ENCODE measurements around the gene AHRR. TPM values are rescaled to one million over a fixed set of nuclear protein-coding genes. Genes with fewer than 3 reads are reported as not detected.

Gene AHRR
- total RNA-seq, 1 donor from 2014 or later, result 2.0 TPM

DNA sequence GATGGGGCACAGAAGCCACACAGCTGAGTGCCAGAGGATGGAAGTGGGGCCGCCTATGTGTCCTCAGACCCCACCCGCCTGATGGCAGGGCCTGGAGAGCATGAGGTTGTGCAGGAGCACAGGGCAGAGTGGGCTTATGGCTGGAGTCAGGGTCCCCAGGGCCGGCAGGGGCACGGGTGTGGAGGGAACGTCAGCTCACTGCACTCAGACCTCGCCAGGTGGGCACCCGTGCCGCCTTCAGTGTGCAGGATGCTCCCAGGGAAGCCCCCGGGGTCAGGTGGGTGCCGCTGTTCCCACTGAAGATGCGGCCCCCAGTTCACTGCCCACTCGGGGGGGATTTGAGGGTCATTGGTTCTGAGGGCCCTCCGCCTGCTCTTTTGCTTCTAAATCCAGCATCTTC is 156.4 kb downstream of the AHRR start:
- DNase-seq, result no peak
- no peaks in the 10 kb centered on the region for H3K36me3 Mint-ChIP-seq (ENCODE audit: unreplicated experiment)
- H3K9me3 Mint-ChIP-seq (ENCODE audit: unreplicated experiment), result no peaks in the 10 kb centered on the region
- H3K4me1 Mint-ChIP-seq (ENCODE audit: low read depth, unreplicated experiment), result no peaks in the 10 kb centered on the region
- no peak overlapping the region for H3K27ac Mint-ChIP-seq (ENCODE audit: unreplicated experiment)
- H3K4me3 Mint-ChIP-seq (ENCODE audit: unreplicated experiment), result no peak overlapping the region
- H3K27me3 Mint-ChIP-seq (ENCODE audit: unreplicated experiment), result peaks cover 12% of the 10 kb centered on the region
- TF ChIP-seq, protein P1, sequence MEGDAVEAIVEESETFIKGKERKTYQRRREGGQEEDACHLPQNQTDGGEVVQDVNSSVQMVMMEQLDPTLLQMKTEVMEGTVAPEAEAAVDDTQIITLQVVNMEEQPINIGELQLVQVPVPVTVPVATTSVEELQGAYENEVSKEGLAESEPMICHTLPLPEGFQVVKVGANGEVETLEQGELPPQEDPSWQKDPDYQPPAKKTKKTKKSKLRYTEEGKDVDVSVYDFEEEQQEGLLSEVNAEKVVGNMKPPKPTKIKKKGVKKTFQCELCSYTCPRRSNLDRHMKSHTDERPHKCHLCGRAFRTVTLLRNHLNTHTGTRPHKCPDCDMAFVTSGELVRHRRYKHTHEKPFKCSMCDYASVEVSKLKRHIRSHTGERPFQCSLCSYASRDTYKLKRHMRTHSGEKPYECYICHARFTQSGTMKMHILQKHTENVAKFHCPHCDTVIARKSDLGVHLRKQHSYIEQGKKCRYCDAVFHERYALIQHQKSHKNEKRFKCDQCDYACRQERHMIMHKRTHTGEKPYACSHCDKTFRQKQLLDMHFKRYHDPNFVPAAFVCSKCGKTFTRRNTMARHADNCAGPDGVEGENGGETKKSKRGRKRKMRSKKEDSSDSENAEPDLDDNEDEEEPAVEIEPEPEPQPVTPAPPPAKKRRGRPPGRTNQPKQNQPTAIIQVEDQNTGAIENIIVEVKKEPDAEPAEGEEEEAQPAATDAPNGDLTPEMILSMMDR (IDR thresholded peaks at IDR 0.05; ENCODE audit: partially characterized antibody, unreplicated experiment), result no peak

DNA sequence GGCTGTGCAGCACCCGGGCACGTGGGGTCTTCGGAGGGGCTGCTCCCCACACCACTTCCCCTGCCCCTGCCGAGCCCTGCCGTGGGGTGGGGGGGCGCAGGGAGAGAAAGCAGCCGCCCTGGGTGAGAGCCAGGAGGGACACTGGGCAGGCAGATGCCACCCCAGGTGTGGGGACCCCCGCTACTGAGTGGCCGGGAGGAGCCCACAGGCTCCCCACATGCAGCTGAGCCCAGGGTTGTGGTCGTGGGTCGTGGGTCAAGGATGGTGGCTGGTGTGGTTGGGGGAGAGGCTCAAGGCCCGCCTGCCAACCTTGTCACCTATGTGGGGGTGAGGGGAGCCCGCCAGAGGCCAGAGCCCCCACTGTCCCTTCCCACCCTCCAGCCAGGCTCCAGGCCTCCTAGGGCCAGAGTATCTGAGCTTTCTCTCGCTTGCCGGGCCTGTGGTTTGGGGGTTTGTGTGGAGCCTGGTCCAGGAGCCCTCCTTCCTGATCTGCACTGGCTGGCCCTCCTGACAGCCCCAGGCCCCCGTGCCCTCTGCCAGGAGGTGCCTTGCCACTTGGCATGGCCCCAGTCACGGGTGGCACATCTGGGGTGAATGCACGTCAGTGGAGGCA is 157.0 kb downstream of the AHRR start:
- H3K4me3 Mint-ChIP-seq (ENCODE audit: unreplicated experiment), result no peak overlapping the region
- no peaks in the 10 kb centered on the region for H3K4me1 Mint-ChIP-seq (ENCODE audit: low read depth, unreplicated experiment)
- TF ChIP-seq, protein P1 (IDR thresholded peaks at IDR 0.05; ENCODE audit: partially characterized antibody, unreplicated experiment), result no peak
- H3K9me3 Mint-ChIP-seq (ENCODE audit: unreplicated experiment), result no peaks in the 10 kb centered on the region
- H3K27ac Mint-ChIP-seq (ENCODE audit: unreplicated experiment), result no peak overlapping the region
- H3K36me3 Mint-ChIP-seq (ENCODE audit: unreplicated experiment), result no peaks in the 10 kb centered on the region
- no peak for DNase-seq
- H3K27me3 Mint-ChIP-seq (ENCODE audit: unreplicated experiment), result peaks cover 12% of the 10 kb centered on the region

DNA sequence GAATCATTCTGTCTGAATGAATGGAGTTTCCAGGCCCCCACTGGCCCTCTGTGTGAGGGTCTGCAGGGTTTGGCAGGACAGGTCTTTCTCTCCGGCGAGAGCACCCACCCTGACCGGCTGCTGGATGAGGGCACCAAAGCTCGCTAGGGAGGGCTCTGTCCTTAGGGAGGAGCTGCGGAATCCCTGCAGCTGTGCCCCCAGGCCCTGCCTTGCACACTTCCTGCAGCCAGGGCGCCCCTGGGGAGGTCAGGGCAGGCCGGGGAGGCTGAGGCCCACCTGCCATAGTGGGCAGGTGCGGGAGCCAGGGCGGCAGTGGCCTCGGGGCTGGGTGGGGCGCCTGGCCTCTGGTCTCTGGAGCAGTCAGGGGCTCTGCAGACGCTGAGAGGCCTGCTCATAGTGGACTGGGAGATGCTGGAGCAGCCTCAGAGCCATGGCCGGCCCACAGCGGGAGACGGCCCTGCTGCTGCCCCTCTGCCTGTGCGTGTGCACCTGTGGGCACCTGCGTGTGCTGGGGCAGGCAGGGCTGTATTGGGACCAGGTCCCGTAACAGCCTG is 157.5 kb downstream of the AHRR start:
- TF ChIP-seq, protein P1 (IDR thresholded peaks at IDR 0.05; ENCODE audit: partially characterized antibody, unreplicated experiment), result no peak
- DNase-seq, result no peak
- Mint-ChIP-seq H3K4me3 (ENCODE audit: unreplicated experiment) (no peak overlapping the region), H3K9me3 (ENCODE audit: unreplicated experiment) (no peaks in the 10 kb centered on the region), H3K27ac (ENCODE audit: unreplicated experiment) (no peak overlapping the region), H3K27me3 (ENCODE audit: unreplicated experiment) (peaks cover 9% of the 10 kb centered on the region), H3K4me1 (ENCODE audit: low read depth, unreplicated experiment) (no peaks in the 10 kb centered on the region), H3K36me3 (ENCODE audit: unreplicated experiment) (no peaks in the 10 kb centered on the region)

DNA sequence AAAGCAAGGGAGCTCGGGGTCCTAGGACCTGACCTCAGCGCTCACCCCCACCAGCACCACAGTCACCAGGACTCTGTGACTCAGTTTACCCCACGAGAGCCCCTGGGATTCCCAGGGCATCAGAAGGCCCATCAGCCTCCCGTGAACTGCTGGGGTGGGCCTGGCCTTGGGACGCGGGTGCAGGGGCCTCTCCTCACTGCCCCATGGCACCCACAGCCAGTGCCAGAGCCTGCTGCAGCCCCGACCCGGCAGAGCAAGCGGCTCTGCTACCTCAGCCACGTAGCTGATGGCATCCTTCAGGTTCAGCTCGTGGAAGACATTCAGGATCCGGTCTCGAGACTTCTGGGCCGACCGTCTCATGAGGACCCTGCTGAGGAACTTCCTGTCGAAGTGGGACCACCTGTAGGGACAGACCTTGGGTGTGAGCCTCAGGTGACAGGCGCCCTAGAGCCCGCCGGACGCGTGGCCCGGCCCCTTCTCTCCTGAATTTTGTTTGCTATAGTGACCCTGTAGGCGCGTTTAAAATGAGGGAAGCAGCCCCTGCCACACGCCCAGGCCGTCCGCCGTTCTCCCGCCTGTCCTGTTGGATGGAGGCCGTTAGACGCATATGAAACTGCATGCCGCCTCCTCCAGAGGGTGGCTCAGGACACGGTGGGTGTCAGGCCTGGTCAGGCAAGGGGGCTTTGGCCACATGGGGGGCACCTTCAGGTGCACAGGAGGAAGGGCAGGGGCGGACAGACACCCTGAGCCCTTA is 158.2 kb downstream of the AHRR start:
- Mint-ChIP-seq H3K27ac (ENCODE audit: unreplicated experiment) (no peak overlapping the region), H3K4me3 (ENCODE audit: unreplicated experiment) (no peak overlapping the region), H3K36me3 (ENCODE audit: unreplicated experiment) (no peaks in the 10 kb centered on the region), H3K9me3 (ENCODE audit: unreplicated experiment) (no peaks in the 10 kb centered on the region), H3K27me3 (ENCODE audit: unreplicated experiment) (peaks cover 9% of the 10 kb centered on the region), H3K4me1 (ENCODE audit: low read depth, unreplicated experiment) (no peaks in the 10 kb centered on the region)
- DNase-seq, result no peak
- TF ChIP-seq, protein P1 (IDR thresholded peaks at IDR 0.05; ENCODE audit: partially characterized antibody, unreplicated experiment), result no peak

DNA sequence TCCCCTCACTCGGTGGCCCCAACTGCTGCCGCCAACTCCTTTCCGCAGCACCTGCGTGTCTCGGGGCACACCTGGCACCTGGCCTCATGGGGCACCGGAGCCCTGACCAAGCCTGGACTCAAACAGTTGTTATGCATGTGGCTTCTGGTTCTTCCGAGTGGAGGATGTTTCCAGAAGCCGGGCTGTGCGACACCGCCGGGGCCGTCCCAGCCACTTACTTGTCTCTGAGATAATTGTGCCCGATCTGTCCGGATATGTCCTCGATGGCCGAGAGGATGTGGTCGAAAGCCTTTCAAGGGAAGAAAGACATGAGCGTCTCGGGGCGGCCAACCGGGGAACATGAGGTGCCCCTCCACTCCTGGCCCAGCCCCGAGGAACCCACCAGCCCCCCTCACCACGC is 159.8 kb downstream of the AHRR start:
- no peak for DNase-seq
- H3K4me3 Mint-ChIP-seq (ENCODE audit: unreplicated experiment), result no peak overlapping the region
- peaks cover 4% of the 10 kb centered on the region for H3K27me3 Mint-ChIP-seq (ENCODE audit: unreplicated experiment)
- no peaks in the 10 kb centered on the region for H3K36me3 Mint-ChIP-seq (ENCODE audit: unreplicated experiment)
- H3K4me1 Mint-ChIP-seq (ENCODE audit: low read depth, unreplicated experiment), result no peaks in the 10 kb centered on the region
- no peaks in the 10 kb centered on the region for H3K9me3 Mint-ChIP-seq (ENCODE audit: unreplicated experiment)
- TF ChIP-seq, protein P1 (IDR thresholded peaks at IDR 0.05; ENCODE audit: partially characterized antibody, unreplicated experiment), result no peak
- no peak overlapping the region for H3K27ac Mint-ChIP-seq (ENCODE audit: unreplicated experiment)

All from glutamatergic neuron (in vitro differentiated cells).